ENCODE measurements around the gene TPSG1.
"Not testable (repeated sequence)": the region's sequence is repeated elsewhere in the genome, so short reads cannot be mapped to it uniquely, and the experiment has no call there.

- TF ChIP-seq POLR2AphosphoS5 (IDR thresholded peaks at IDR 0.05; ENCODE audit: low read depth, low read length); POLR2A (IDR thresholded peaks at IDR 0.05; ENCODE audit: low read depth, low read length); TAF1 (IDR thresholded peaks at IDR 0.05; ENCODE audit: borderline replicate concordance, low read depth, low read length): not testable (repeated sequence)
Measured at GRCh38 chr16:1230471-1231212, 5.6 kb upstream of the TPSG1 start.

All from GM12892 (cell line).